Lung (tissue), 12 donors: ENCODE data around the gene MOSMO. TPM values are rescaled to one million over a fixed set of nuclear protein-coding genes. Genes with fewer than 3 reads are reported as not detected.
"Not testable (repeated sequence)": the region's sequence is repeated elsewhere in the genome, so short reads cannot be mapped to it uniquely, and the experiment has no call there.

Experiments
- ATAC-seq: fragments of 200-7000 bp; cut with Tn5 transposase; one replicate; pipeline ENCODE4 v1.9.1; 2020; ENCODE audit warnings: moderate number of reproducible peaks; ENCODE audit not compliant: insufficient read depth, low FRiP score
- DNase-seq, 3 donors: peaks; one replicate each; pipeline ENCODE4 v3.0.0-alpha.2; 2013 to 2017
- H3K27ac ChIP-seq, 2 donors: one replicate each; pipeline ENCODE4 v1.5.1; 2013; ENCODE audit warnings: mild to moderate bottlenecking in 2 of 2, moderate library complexity in 2 of 2, control low read depth in 1 of 2, inconsistent platforms in 1 of 2, low read depth in 1 of 2, low read length in 1 of 2
- H3K27me3 ChIP-seq, 3 donors: one replicate each; pipeline ENCODE4 v1.5.1; 2013; ENCODE audit warnings: low read length in 2 of 3; ENCODE audit not compliant: control insufficient read depth in 3 of 3, insufficient read depth in 3 of 3
- H3K36me3 ChIP-seq, 4 donors: one replicate each; pipeline ENCODE4 v1.5.1; 2013; ENCODE audit warnings: low read length in 4 of 4, mild to moderate bottlenecking in 1 of 4, moderate library complexity in 1 of 4; ENCODE audit not compliant: control insufficient read depth in 4 of 4, insufficient read depth in 4 of 4
- H3K4me1 ChIP-seq, 5 donors: one replicate each; pipeline ENCODE4 v1.5.1; 2013; ENCODE audit warnings: low read length in 5 of 5, mild to moderate bottlenecking in 2 of 5, moderate library complexity in 1 of 5; ENCODE audit not compliant: control insufficient read depth in 5 of 5, insufficient read depth in 5 of 5
- H3K4me3 ChIP-seq: one replicate; pipeline ENCODE4 v1.5.1; 2013; ENCODE audit warnings: mild to moderate bottlenecking, control low read depth, moderate library complexity
- H3K9ac ChIP-seq, 2 donors: one replicate each; pipeline ENCODE4 v1.5.1; 2013; ENCODE audit warnings: low read length in 2 of 2, control low read depth in 1 of 2; ENCODE audit not compliant: insufficient read depth in 1 of 2
- H3K9me3 ChIP-seq, 4 donors: one replicate each; pipeline ENCODE4 v1.5.1; 2013; ENCODE audit warnings: low read length in 3 of 4, mild to moderate bottlenecking in 1 of 4, moderate library complexity in 1 of 4; ENCODE audit not compliant: control insufficient read depth in 4 of 4, insufficient read depth in 3 of 4
- CTCF ChIP-seq: IDR thresholded peaks from 2 replicates; pipeline ENCODE4 v1.5.1; 2012; ENCODE audit warnings: mild to moderate bottlenecking; ENCODE audit errors: control extremely low read depth, extremely low read depth
- WGBS, 2 donors: extraction: QIAGEN DNeasy Blood & Tissue Kit; methylation state at CpG; one replicate each; pipeline ENCODE4 v1.1.7; 2013; 5-methylcytosine and 5-hydroxymethylcytosine counted together
- polyA plus RNA-seq, 2 donors: library from polyadenylated mRNA; stranded (reverse); fragments of 200-250 nt; gene quantifications; one replicate each; pipeline ENCODE4 v1.2.1, GENCODE V29; 2013
- total RNA-seq, 2 donors: library from RNA; depleted of rRNA in 1 of 2; stranded (reverse); fragments of >200 nt in 1 of 2; gene quantifications; one replicate each; pipeline ENCODE4 v1.2.1, GENCODE V29; 2014 to 2021
- donor health status: control.
- donor health status: control.
- donor health status: Bipolar disorder and iron deficiency.
- donor health status: healthy.
- donor health status: DM: yes; HTN: yes; CAD: no.

MOSMO gene
- total and polyA plus RNA-seq, 4 donors, result 10.3 to 30.6 (median 11.3) TPM

- Histone ChIP-seq H3K27ac (no peak overlapping the region), H3K4me1 (no peaks in the 10 kb centered on the region), H3K4me3 (no peak overlapping the region), H3K36me3 (no peaks in the 10 kb centered on the region), H3K27me3 (no peaks in the 10 kb centered on the region), H3K9me3 (peaks cover 0 to 1% (median 0%) of the 10 kb centered on the region in 4 donors), H3K9ac (no peak overlapping the region)
- 90 to 93% methylated on average over 6 of the region's 6 CpGs for WGBS, 2 donors
- DNase-seq (no peak), ATAC-seq (no peak)
- TF ChIP-seq CTCF, result no peak
Observed at GRCh38 chr16:22124583-22125284, 116.8 kb downstream of the MOSMO start.

DNA sequence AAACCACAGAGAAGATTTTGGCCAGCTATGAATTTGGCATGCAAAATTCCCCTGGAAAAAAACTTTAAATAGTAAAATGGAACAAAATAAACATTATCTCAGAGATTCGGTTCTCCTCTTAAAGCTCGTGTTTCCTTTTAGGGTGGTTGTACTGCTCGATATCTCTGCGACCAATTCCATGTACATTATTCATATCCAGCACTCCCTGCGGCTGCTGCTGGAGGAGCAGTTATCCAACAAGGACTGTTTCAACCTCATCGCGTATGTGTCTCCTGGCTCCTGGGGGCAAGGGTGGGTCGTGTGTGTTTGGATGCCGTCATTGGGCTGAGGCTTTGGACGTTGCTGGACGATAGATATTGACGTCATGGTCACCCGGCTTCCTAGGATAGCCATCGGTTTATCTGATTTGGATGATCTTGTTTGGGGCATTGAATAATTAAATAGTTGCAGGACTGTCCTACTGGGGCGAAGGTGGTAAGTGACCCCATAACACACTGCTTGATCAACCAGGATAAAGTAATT is 118.2 kb downstream of the MOSMO start:
- Histone ChIP-seq H3K36me3 (no peaks in the 10 kb centered on the region), H3K4me3 (no peak overlapping the region), H3K27me3 (no peaks in the 10 kb centered on the region), H3K9ac (no peak overlapping the region), H3K9me3 (peaks cover 0 to 1% (median 0%) of the 10 kb centered on the region in 4 donors), H3K4me1 (no peaks in the 10 kb centered on the region), H3K27ac (no peak overlapping the region)
- DNase-seq, result no peak
- WGBS, 2 donors, result 85 to 91% methylated on average over 15 of the region's 15 CpGs
- no peak for ATAC-seq
- no peak for TF ChIP-seq CTCF

GRCh38 chr16:22128537-22128936 is 120.6 kb downstream of the MOSMO start:
- not testable (repeated sequence) for ATAC-seq

GRCh38 chr16:22130528-22130927 is 122.6 kb downstream of the MOSMO start:
- H3K27ac ChIP-seq, result no peak overlapping the region
- no peak overlapping the region for H3K4me3 ChIP-seq
- H3K9me3 ChIP-seq, result peaks cover 0 to 4% (median 0%) of the 10 kb centered on the region in 4 donors
- peaks cover 0 to 2% (median 0%) of the 10 kb centered on the region in 4 donors for H3K36me3 ChIP-seq
- no peaks in the 10 kb centered on the region for H3K4me1 ChIP-seq
- TF ChIP-seq CTCF, result no peak
- DNase-seq (no peak), ATAC-seq (no peak)
- H3K9ac ChIP-seq, result no peak overlapping the region
- H3K27me3 ChIP-seq, result no peaks in the 10 kb centered on the region

More at GRCh38 chr16:22128537-22128936, 120.6 kb downstream of the MOSMO start:
- H3K27ac ChIP-seq, H3K9me3 ChIP-seq, DNase-seq, H3K36me3 ChIP-seq, H3K4me3 ChIP-seq, H3K27me3 ChIP-seq, H3K4me1 ChIP-seq, H3K9ac ChIP-seq: not testable (repeated sequence)
- WGBS, 2 donors, result 95 to 96% methylated on average over 1 of the region's 1 CpG
